Subcutaneous preadipocyte (primary cell): Measurements from ENCODE around the gene MUC21. TPM values are rescaled to one million over a fixed set of nuclear protein-coding genes. Genes with fewer than 3 reads are reported as not detected.

Experiments
- total RNA-seq: library from RNA; depleted of rRNA; stranded (reverse); fragments of >200 nt; gene quantifications from 2 replicates; pipeline ENCODE4 v1.2.3, GENCODE V29; 2012

MUC21 gene
- not detected in 2 replicates for total RNA-seq

GRCh38 chr6:30983439-30983838 is at the start of gene MUC21:
Gene MUC21, plus strand, starts transcription at chr6:30983718. Its CDS starts 241 bp downstream, at chr6:30983959.

DNA sequence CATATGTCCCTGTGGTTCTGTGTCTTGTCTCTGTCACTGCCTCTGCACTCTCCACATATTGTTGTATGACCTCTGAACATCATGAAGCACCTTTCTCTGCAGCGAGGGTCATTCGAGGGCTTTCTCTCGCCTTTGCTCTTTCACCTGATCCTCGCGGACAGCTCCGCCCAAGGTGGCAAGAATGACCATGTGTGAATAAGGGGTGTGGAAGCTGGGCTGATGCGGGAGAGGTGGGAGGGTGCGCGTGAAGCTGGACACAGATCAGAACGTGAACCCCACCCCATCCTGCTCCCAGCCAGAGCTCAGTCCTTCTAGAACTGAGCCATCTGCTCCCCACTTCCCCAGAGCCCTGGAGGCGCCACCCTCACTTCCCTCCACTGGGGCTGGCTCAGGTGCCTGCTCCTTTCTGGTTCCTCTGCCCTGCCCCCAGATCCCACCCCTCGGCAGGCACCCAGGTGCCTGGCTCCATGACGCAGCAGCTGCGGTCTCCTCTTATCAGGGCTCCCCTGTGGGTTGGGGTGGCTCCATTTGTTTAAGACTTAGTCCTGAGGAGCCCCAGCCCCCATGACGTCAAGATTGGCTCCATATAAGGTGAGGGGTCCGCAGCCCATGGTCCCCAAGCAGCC is 43.0 kb upstream of the MUC21 start, which contains the start of gene MUCL3:
MUCL3 (plus strand) TSS at position 613 of the 626 bp plus-strand sequence. CDS start 27 bp downstream, outside the sequence.

GRCh38 chr6:31010393-31011060 is 27.0 kb downstream of the MUC21 start, which contains the start of gene MUC22:
Gene MUC22, plus strand, starts transcription at chr6:31010474. Its CDS starts 233 bp downstream, at chr6:31010707.

Other genes with a start within 250 kb of the MUC21 start
- gene FLOT1, start 241.0 kb upstream of the MUC21 start, total RNA-seq = 88.4 and 104 TPM in 2 replicates
- 8.8 and 13.7 TPM in 2 replicates for gene IER3, start 239.2 kb upstream of the MUC21 start, total RNA-seq
- 2.6 and 3.9 TPM in 2 replicates for gene DDR1, start 99.2 kb upstream of the MUC21 start, total RNA-seq
- gene GTF2H4, start 75.5 kb upstream of the MUC21 start, total RNA-seq = 8.1 and 11.3 TPM in 2 replicates
- 10.7 and 18.4 TPM in 2 replicates for gene VARS2, start 69.5 kb upstream of the MUC21 start, total RNA-seq
- gene SFTA2, start 51.5 kb upstream of the MUC21 start, total RNA-seq = not detected in 2 replicates
- not detected in 2 replicates for gene MUCL3, start 42.7 kb upstream of the MUC21 start, total RNA-seq
- gene MUC22, start 26.8 kb downstream of the MUC21 start, total RNA-seq = not detected in 2 replicates
- gene C6orf15, start 128.9 kb downstream of the MUC21 start, total RNA-seq = not detected in 2 replicates
- 0.37 and 0.39 TPM in 2 replicates for gene PSORS1C1, start 131.1 kb downstream of the MUC21 start, total RNA-seq
- gene CDSN, start 136.7 kb downstream of the MUC21 start, total RNA-seq = not detected in 2 replicates
- gene PSORS1C2, start 155.3 kb downstream of the MUC21 start, total RNA-seq = not detected in 2 replicates
- gene CCHCR1, start 174.1 kb downstream of the MUC21 start, total RNA-seq = 11.4 and 18.0 TPM in 2 replicates
- gene TCF19, start 174.9 kb downstream of the MUC21 start, total RNA-seq = 13.6 and 25.2 TPM in 2 replicates
- 0.59 TPM in 1 of 2 replicates, not detected in the other for gene POU5F1, start 187.0 kb downstream of the MUC21 start, total RNA-seq